Prostate gland (tissue), 2 donors: ENCODE measurements around the gene BIK.

Experiments
- POLR2A ChIP-seq: fragments of 450-650 bp; IDR thresholded peaks from one replicate; pipeline ENCODE4 v1.6.1; 2016; ENCODE audit warnings: antibody characterized with exemption, mild to moderate bottlenecking
- TF ChIP-seq, protein P1 (sequence below), 4 experiments: fragments of 200-600 bp in 2 of 4; fragments of 450-650 bp in 2 of 4; sonication (generic) in 2 of 4; IDR thresholded peaks; 1 replicate in 3 of 4; 2 replicates in 1 of 4; pipeline ENCODE4 v1.5.1; 2016 to 2019; ENCODE audit warnings: antibody characterized with exemption in 4 of 4, mild to moderate bottlenecking in 2 of 4, moderate library complexity in 2 of 4

DNA sequence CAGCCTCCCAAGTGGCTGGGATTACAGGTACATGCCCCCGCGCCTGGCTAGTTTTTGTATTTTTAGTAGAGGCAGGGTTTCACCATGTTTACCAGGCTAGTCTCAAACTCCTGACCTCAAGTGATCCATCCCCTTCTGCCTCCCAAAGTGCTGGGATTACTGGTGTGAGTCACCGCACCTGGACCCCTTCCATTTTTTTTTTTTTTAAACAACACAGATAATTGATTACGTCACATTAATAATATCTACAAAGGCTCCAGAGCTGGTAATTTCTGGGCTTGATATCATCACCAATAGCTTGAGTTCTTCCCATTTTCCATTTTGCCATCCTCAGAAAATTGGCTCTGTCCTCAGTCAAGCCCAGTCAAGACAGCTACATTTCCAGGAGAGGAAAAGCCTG, 28.6 kb upstream of the BIK start:
- TF ChIP-seq, protein P1, sequence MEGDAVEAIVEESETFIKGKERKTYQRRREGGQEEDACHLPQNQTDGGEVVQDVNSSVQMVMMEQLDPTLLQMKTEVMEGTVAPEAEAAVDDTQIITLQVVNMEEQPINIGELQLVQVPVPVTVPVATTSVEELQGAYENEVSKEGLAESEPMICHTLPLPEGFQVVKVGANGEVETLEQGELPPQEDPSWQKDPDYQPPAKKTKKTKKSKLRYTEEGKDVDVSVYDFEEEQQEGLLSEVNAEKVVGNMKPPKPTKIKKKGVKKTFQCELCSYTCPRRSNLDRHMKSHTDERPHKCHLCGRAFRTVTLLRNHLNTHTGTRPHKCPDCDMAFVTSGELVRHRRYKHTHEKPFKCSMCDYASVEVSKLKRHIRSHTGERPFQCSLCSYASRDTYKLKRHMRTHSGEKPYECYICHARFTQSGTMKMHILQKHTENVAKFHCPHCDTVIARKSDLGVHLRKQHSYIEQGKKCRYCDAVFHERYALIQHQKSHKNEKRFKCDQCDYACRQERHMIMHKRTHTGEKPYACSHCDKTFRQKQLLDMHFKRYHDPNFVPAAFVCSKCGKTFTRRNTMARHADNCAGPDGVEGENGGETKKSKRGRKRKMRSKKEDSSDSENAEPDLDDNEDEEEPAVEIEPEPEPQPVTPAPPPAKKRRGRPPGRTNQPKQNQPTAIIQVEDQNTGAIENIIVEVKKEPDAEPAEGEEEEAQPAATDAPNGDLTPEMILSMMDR (IDR thresholded peaks at IDR 0.05), result no peak
- TF ChIP-seq POLR2A, result no peak
